ENCODE measurements around the gene COMP.

The COMP gene

DNA sequence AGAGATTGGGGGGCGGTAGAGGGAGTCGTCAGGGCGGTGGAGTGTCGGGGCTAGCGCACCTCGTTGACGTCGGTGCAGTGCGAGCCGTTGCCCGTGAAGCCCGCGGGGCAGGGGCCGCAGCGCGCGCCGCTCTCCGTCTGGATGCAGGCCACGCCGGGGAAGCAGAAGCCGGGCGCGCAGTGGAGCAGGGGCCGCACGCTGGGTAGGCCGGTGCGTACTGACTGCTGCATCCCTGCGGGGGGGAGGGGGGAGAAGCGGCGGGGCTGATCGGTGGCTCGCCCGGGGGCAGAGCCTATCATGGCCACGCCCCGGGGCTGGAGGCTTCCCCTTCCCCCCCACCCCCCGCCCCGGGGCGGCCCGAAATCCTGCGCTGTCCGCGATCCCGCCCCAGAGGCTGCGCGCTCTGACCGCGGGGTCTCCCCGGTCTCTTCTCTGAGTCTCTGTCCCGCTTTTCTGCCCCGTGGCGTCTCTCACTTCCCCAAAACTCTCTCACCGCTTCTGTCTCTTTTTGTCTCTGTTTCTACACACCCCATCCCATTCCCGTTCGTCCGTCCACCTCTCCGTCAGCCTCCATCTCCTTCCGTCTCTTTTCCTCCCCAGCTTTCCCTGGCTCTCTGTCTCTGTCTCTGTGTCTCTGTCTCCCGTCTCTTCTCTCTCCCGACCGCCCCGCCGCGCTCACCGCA, 1.1 kb downstream of the COMP start:
- peak overlapping the region; percentile 14 for H3K4me3 ChIP-seq (ENCODE audit: low read depth, low read length)
- peak overlapping the region; percentile 46 for H2AFZ ChIP-seq
- H3K27me3 ChIP-seq (ENCODE audit: control insufficient read depth, insufficient read depth, low read length) = peaks cover 12% of the 10 kb centered on the region
- H3K27ac ChIP-seq = no peak overlapping the region
- no peaks in the 10 kb centered on the region for H3K36me3 ChIP-seq (ENCODE audit: control insufficient read depth, insufficient read depth, low read length)
- no peaks in the 10 kb centered on the region for H3K9me3 ChIP-seq (ENCODE audit: control insufficient read depth, low read length)
- TF ChIP-seq, protein P1, sequence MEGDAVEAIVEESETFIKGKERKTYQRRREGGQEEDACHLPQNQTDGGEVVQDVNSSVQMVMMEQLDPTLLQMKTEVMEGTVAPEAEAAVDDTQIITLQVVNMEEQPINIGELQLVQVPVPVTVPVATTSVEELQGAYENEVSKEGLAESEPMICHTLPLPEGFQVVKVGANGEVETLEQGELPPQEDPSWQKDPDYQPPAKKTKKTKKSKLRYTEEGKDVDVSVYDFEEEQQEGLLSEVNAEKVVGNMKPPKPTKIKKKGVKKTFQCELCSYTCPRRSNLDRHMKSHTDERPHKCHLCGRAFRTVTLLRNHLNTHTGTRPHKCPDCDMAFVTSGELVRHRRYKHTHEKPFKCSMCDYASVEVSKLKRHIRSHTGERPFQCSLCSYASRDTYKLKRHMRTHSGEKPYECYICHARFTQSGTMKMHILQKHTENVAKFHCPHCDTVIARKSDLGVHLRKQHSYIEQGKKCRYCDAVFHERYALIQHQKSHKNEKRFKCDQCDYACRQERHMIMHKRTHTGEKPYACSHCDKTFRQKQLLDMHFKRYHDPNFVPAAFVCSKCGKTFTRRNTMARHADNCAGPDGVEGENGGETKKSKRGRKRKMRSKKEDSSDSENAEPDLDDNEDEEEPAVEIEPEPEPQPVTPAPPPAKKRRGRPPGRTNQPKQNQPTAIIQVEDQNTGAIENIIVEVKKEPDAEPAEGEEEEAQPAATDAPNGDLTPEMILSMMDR (IDR thresholded peaks at IDR 0.05) = no peak
- no peak overlapping the region for H3K9ac ChIP-seq
- H3K79me2 ChIP-seq = no peaks in the 10 kb centered on the region
- H3K4me2 ChIP-seq (ENCODE audit: low read length) = peak overlapping the region; percentile 30
- peaks cover 4% of the 10 kb centered on the region for H3K4me1 ChIP-seq

DNA sequence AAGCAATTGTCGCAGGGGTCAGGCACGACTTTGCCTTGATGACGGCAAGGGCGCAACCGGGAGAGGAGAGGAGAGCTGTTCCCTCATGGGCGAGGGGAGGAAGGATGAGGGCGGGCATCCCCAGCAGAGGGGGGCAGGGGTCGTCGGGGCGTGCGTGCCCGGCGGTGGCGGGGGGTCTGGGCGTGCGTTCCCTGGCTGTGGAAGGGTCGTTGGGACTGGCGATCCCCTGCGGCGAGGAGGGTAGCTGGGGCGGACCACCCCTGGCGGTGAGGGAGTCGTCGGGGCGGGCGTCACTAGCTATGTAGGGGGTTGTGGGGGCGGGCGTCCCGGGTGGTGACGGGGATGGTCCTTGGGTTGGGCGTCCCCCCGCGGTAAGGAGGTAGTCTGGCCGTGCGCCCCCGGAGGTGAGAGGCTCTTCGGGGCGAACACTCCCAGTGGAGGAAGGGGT, 1.7 kb downstream of the COMP start:
- Histone ChIP-seq H3K9me3 (ENCODE audit: control insufficient read depth, low read length) (no peaks in the 10 kb centered on the region), H3K4me2 (ENCODE audit: low read length) (no peak overlapping the region), H3K9ac (no peak overlapping the region), H2AFZ (no peak overlapping the region), H3K4me3 (ENCODE audit: low read depth, low read length) (no peak overlapping the region), H3K36me3 (ENCODE audit: control insufficient read depth, insufficient read depth, low read length) (no peaks in the 10 kb centered on the region), H3K27ac (no peak overlapping the region), H3K4me1 (peaks cover 4% of the 10 kb centered on the region), H3K27me3 (ENCODE audit: control insufficient read depth, insufficient read depth, low read length) (peaks cover 12% of the 10 kb centered on the region), H3K79me2 (no peaks in the 10 kb centered on the region)
- TF ChIP-seq, protein P1 (IDR thresholded peaks at IDR 0.05) = no peak

DNA sequence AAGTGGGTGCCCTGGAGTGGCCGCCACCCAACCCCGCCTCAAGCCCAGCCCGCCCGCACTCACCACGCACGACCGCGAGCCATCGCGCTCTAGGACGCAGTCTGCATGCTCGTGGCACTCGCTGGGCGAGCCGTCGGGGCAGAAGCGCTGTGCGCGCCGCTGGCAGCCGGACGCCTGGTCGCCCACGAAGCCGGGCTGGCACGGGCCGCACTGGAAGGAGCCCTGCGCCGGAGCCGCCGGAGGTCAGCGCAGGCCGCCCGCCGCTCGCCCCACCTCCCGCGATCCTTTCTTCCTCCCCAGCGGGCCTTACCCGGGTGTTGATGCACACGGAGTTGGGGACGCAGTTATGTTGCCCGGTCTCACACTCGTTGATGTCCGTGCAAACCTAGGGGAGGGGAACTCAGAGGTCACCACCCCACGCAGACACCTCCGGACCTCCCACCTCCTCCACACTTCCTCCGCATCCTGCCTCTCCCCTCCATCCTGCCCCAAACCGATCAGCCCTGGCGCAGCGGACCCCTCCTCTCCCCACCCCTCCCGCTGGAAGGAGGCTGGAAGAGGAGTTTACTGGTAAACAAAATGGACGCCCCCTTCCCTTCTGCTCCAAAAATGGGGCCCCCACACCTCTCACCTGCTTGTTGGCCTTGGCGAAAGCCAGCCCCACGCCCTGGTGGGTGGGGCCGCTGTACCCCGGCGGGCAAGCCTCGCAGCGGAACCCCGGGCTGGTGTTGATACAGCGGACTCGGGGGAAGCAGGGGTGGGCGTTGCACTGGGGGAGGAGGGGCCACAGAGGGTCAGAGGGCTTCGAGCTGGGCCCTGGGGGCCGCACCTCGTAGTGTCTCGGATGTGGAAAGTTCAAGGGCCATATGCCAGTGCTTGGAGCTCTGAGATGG, 2.3 kb downstream of the COMP start:
- Histone ChIP-seq H3K4me1 (peaks cover 4% of the 10 kb centered on the region), H3K36me3 (ENCODE audit: control insufficient read depth, insufficient read depth, low read length) (no peaks in the 10 kb centered on the region), H3K27me3 (ENCODE audit: control insufficient read depth, insufficient read depth, low read length) (peaks cover 12% of the 10 kb centered on the region), H3K27ac (no peak overlapping the region), H3K9ac (no peak overlapping the region), H2AFZ (no peak overlapping the region), H3K9me3 (ENCODE audit: control insufficient read depth, low read length) (no peaks in the 10 kb centered on the region), H3K4me2 (ENCODE audit: low read length) (no peak overlapping the region), H3K4me3 (ENCODE audit: low read depth, low read length) (no peak overlapping the region), H3K79me2 (no peaks in the 10 kb centered on the region)
- TF ChIP-seq, protein P1 (IDR thresholded peaks at IDR 0.05) = no peak

DNA sequence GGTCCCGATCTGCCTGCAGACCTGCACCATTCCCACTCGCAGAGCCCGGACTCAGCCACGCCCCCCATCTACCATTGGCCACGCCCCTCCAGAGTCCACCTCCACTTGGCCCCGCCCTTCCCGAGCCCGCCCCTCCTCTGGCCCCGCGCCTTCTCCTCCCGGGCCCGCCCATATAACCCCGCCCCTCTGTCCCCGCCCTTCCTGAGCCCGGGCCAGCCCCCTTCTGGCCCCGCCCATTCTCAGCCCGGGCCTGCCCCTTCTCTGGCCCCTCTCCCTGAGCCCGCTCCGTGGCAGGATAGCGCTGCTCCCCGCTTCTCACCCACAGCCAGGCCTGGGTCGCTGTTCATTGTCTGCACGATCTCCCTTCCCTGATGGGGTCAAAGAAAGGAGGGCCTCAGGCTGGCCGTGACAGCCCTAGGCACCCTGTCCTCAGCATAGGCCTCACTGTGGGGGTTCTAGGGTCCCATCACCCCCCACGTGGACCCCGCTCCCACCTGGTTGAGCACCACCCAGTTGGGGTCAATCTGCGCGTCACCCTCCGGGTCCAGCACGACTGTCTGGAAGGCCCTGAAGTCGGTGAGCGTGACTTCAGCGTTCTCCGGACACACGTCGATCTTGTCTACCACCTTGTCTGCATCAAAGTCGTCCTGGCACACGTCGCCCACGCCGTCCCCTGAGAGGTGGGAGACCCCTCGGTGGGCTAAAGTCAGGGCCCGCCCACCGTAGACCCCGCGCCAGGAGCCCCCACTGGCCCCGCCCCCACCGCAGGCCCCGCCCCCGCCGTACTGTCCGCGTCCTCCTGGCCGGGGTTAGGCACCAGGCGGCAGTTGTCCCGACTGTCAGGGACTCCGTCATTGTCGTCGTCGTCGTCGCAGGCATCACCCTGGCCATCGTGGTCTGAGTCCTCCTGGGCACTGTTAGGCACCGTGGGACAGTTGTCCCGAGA, 5.7 kb downstream of the COMP start:
- Histone ChIP-seq H3K27ac (no peak overlapping the region), H2AFZ (peak overlapping the region; percentile 38), H3K4me2 (ENCODE audit: low read length) (peak overlapping the region; percentile 44), H3K36me3 (ENCODE audit: control insufficient read depth, insufficient read depth, low read length) (no peaks in the 10 kb centered on the region), H3K4me1 (peaks cover 4% of the 10 kb centered on the region), H3K9me3 (ENCODE audit: control insufficient read depth, low read length) (no peaks in the 10 kb centered on the region), H3K9ac (no peak overlapping the region), H3K4me3 (ENCODE audit: low read depth, low read length) (no peak overlapping the region), H3K79me2 (no peaks in the 10 kb centered on the region), H3K27me3 (ENCODE audit: control insufficient read depth, insufficient read depth, low read length) (peaks cover 9% of the 10 kb centered on the region)
- TF ChIP-seq, protein P1 (IDR thresholded peaks at IDR 0.05) = no peak

All from parathyroid adenoma (tissue), 2 donors.